BE2C (cell line): ENCODE measurements around the gene SBK3.
A peak's percentile ranks its signal among the peaks of the same experiment; 100 is the strongest.

Experiments
- DNase-seq: peaks from one replicate; pipeline ENCODE4 v3.0.0-alpha.2; 2020
- H3K27me3 ChIP-seq: fragments of 250-450 bp; sonication (Bioruptor Pico); 2 replicates; pipeline ENCODE4 v1.5.1; 2020; ENCODE audit warnings: mild to moderate bottlenecking
- H3K36me3 ChIP-seq: fragments of 250-450 bp; sonication (Bioruptor Pico); 2 replicates; pipeline ENCODE4 v1.5.1; 2020; ENCODE audit warnings: mild to moderate bottlenecking
- H3K4me1 ChIP-seq: fragments of 250-450 bp; sonication (Bioruptor Pico); 2 replicates; pipeline ENCODE4 v1.5.1; 2020
- H3K4me3 ChIP-seq: 2 replicates; pipeline ENCODE4 v1.5.1; 2011; ENCODE audit warnings: low read depth, low read length
- H3K9me3 ChIP-seq: fragments of 250-450 bp; sonication (Bioruptor Pico); 2 replicates; pipeline ENCODE4 v1.5.1; 2020
- CTCF ChIP-seq: IDR thresholded peaks from 2 replicates; pipeline ENCODE4 v1.5.1; 2012; ENCODE audit warnings: mild to moderate bottlenecking, low read depth, low read length

The SBK3 gene

GRCh38 chr19:55581823-55582223 lies 36.5 kb upstream of the SBK3 start:
- TF ChIP-seq CTCF: no peak
- Histone ChIP-seq H3K9me3 (no peaks in the 10 kb centered on the region), H3K4me1 (peaks cover 10% of the 10 kb centered on the region), H3K4me3 (no peak overlapping the region), H3K36me3 (peaks cover 11% of the 10 kb centered on the region), H3K27me3 (no peaks in the 10 kb centered on the region)
- DNase-seq: no peak

GRCh38 chr19:55581145-55581822 lies 35.9 kb upstream of the SBK3 start:
- no peaks in the 10 kb centered on the region for H3K9me3 ChIP-seq
- H3K36me3 ChIP-seq: peaks cover 12% of the 10 kb centered on the region
- H3K4me1 ChIP-seq: peaks cover 6% of the 10 kb centered on the region
- H3K27me3 ChIP-seq: no peaks in the 10 kb centered on the region
- TF ChIP-seq CTCF: no peak
- DNase-seq: no peak
- H3K4me3 ChIP-seq: peak overlapping the region; percentile 86

- H3K4me1 ChIP-seq: peaks cover 2% of the 10 kb centered on the region; the same call in 1 of the 2 replicates
- DNase-seq: peak; percentile 89
- TF ChIP-seq CTCF: no peak
- no peaks in the 10 kb centered on the region for H3K9me3 ChIP-seq
- H3K36me3 ChIP-seq: peaks cover 12% of the 10 kb centered on the region
- peak within 1 kb of the TSS; percentile 86 for H3K4me3 ChIP-seq
- no peaks in the 10 kb centered on the region for H3K27me3 ChIP-seq
Measured at GRCh38 chr19:55580628-55581144, 35.3 kb upstream of the SBK3 start, which contains the start of gene ZNF579. Gene ZNF579 (minus strand): TSS chr19:55580848. CDS start chr19:55579639, 1,209 bp downstream.

- Histone ChIP-seq H3K4me3 (peak overlapping the region; percentile 86), H3K9me3 (no peaks in the 10 kb centered on the region), H3K27me3 (no peaks in the 10 kb centered on the region), H3K4me1 (peaks cover 2% of the 10 kb centered on the region; the same call in 1 of the 2 replicates), H3K36me3 (peaks cover 12% of the 10 kb centered on the region)
- DNase-seq: no peak
- no peak for TF ChIP-seq CTCF
Measured at GRCh38 chr19:55579766-55580621, 34.7 kb upstream of the SBK3 start.

- no peak for DNase-seq
- Histone ChIP-seq H3K4me1 (peaks cover 2% of the 10 kb centered on the region; the same call in 1 of the 2 replicates), H3K36me3 (peaks cover 12% of the 10 kb centered on the region), H3K4me3 (peak overlapping the region; percentile 86), H3K9me3 (no peaks in the 10 kb centered on the region), H3K27me3 (no peaks in the 10 kb centered on the region)
- no peak for TF ChIP-seq CTCF
Measured at GRCh38 chr19:55578761-55579747, 33.7 kb upstream of the SBK3 start.
